ENCODE results near the gene IFNG-AS1. TPM values are rescaled to one million over a fixed set of nuclear protein-coding genes. Genes with fewer than 3 reads are reported as not detected.

Gene IFNG-AS1
- total RNA-seq, 2 donors from 2014 or later = not detected

DNA sequence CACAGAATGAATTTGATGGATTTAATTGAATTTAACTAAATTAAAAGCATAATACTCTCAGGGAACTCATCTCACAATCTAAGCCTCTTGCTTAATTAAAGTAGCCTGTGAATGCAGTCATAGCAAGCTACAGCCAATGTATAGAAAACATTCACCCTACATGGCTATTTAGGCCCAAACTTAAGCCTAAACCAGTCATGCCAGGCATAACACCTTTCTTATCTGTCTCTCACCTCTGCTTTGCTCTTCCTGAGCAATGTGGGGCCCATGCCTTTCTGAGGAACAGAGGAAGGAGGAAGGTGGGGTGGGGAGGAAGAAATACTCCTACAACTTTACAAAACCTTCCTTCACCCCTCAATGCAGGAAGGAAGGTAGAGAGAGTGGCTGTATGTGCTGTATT lies 29.1 kb downstream of the IFNG-AS1 start:
- no peaks in the 10 kb centered on the region for H3K4me1 ChIP-seq (replicated peaks)
- intact Hi-C loops (cut with DNase I) = no loop called here
- H3K9me3 ChIP-seq = no peaks in the 10 kb centered on the region
- no peaks in the 10 kb centered on the region for H3K36me3 ChIP-seq
- DNase-seq (ENCODE audit: low spot score) = no peak
- no peak overlapping the region for H3K4me3 ChIP-seq
- H3K27me3 ChIP-seq (replicated peaks; ENCODE audit: insufficient read depth) = no peaks in the 10 kb centered on the region
- no peak overlapping the region for H3K27ac ChIP-seq
- TF ChIP-seq POLR2AphosphoS5 (IDR thresholded peaks at IDR 0.05) (no peak), POLR2A (IDR thresholded peaks at IDR 0.05) (no peak)
- TF ChIP-seq, protein P1, sequence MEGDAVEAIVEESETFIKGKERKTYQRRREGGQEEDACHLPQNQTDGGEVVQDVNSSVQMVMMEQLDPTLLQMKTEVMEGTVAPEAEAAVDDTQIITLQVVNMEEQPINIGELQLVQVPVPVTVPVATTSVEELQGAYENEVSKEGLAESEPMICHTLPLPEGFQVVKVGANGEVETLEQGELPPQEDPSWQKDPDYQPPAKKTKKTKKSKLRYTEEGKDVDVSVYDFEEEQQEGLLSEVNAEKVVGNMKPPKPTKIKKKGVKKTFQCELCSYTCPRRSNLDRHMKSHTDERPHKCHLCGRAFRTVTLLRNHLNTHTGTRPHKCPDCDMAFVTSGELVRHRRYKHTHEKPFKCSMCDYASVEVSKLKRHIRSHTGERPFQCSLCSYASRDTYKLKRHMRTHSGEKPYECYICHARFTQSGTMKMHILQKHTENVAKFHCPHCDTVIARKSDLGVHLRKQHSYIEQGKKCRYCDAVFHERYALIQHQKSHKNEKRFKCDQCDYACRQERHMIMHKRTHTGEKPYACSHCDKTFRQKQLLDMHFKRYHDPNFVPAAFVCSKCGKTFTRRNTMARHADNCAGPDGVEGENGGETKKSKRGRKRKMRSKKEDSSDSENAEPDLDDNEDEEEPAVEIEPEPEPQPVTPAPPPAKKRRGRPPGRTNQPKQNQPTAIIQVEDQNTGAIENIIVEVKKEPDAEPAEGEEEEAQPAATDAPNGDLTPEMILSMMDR (IDR thresholded peaks at IDR 0.05) = no peak

DNA sequence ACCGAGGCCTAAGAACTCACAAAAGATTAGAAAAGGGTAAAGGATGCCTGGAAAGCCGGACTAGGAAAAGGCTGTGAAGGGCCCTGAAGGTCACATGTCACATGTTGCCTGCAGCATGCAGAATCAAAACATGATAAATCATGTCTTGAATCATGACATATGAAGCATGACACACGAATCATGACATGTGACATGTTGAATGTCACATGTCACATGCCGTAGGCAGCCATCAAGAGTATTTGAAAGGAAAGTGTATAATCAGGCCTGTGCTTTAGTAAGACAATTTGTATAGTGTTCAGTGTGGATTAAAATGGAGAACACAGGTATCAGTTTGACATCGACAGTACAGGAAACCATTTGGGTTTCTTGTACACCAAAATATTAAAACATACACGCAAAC lies 30.8 kb downstream of the IFNG-AS1 start:
- intact Hi-C loops (cut with DNase I) = no loop called here
- no peaks in the 10 kb centered on the region for H3K36me3 ChIP-seq
- no peak overlapping the region for H3K27ac ChIP-seq
- no peaks in the 10 kb centered on the region for H3K9me3 ChIP-seq
- 88% methylated on average over 6 of the region's 6 CpGs for WGBS
- H3K27me3 ChIP-seq (replicated peaks; ENCODE audit: insufficient read depth) = no peaks in the 10 kb centered on the region
- H3K4me3 ChIP-seq = no peak overlapping the region
- TF ChIP-seq, protein P1 (IDR thresholded peaks at IDR 0.05) = no peak
- TF ChIP-seq POLR2AphosphoS5 (IDR thresholded peaks at IDR 0.05) (no peak), POLR2A (IDR thresholded peaks at IDR 0.05) (no peak)
- no peak for DNase-seq (ENCODE audit: low spot score)
- no peaks in the 10 kb centered on the region for H3K4me1 ChIP-seq (replicated peaks)

DNA sequence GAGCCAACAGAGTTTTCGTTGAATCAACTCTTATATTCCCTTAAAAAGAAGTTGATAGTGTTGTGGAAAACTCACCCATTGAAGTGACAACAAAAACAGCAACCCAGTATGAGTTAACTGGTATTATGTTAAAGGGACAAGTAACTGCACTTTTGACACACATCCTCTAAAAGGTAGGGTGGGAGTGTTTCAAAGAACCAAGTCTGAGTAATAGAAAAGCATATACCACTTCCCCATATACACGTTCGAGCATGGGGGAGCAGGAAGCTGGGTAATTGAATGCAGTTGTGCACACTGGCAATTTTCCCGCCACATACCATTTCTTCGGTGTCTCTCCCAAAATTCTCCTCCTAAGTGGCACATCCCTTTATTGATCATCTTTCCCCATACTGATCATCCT lies 31.5 kb downstream of the IFNG-AS1 start:
- no peak for DNase-seq (ENCODE audit: low spot score)
- Histone ChIP-seq H3K36me3 (no peaks in the 10 kb centered on the region), H3K27me3 (replicated peaks; ENCODE audit: insufficient read depth) (no peaks in the 10 kb centered on the region), H3K27ac (no peak overlapping the region), H3K4me3 (no peak overlapping the region), H3K4me1 (replicated peaks) (no peaks in the 10 kb centered on the region), H3K9me3 (no peaks in the 10 kb centered on the region)
- TF ChIP-seq POLR2AphosphoS5 (IDR thresholded peaks at IDR 0.05) = no peak
- TF ChIP-seq POLR2A (IDR thresholded peaks at IDR 0.05) = no peak
- TF ChIP-seq, protein P1 (IDR thresholded peaks at IDR 0.05) = no peak
- intact Hi-C loops (cut with DNase I) = no loop called here
- WGBS = 77% methylated on average over 5 of the region's 5 CpGs

DNA sequence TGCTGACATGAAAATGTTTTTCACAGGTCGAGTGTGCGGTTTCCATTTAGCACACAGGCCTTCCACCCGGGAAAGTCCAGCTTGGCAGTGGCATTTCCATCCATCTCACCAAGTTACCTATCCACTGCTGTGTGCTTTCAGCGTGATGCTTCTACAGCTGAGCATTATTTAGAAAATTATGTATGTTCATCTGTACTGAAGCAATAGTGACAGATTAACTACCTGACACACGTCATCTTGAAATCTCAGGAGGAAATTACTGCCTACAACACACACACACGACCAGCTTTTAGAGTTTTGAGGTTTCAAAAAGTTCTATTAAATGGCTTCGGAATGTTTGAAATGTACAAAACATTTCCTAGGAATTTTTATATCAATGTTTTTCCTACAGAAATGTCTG lies 39.4 kb downstream of the IFNG-AS1 start:
- no peak for DNase-seq (ENCODE audit: low spot score)
- Histone ChIP-seq H3K9me3 (no peaks in the 10 kb centered on the region), H3K27me3 (replicated peaks; ENCODE audit: insufficient read depth) (no peaks in the 10 kb centered on the region), H3K4me1 (replicated peaks) (no peaks in the 10 kb centered on the region), H3K27ac (no peak overlapping the region), H3K4me3 (no peak overlapping the region), H3K36me3 (no peaks in the 10 kb centered on the region)
- TF ChIP-seq POLR2AphosphoS5 (IDR thresholded peaks at IDR 0.05) (no peak), POLR2A (IDR thresholded peaks at IDR 0.05) (no peak)
- TF ChIP-seq, protein P1 (IDR thresholded peaks at IDR 0.05) = no peak
- intact Hi-C loops (cut with DNase I) = no loop called here
- 88% methylated on average over 7 of the region's 7 CpGs for WGBS

DNA sequence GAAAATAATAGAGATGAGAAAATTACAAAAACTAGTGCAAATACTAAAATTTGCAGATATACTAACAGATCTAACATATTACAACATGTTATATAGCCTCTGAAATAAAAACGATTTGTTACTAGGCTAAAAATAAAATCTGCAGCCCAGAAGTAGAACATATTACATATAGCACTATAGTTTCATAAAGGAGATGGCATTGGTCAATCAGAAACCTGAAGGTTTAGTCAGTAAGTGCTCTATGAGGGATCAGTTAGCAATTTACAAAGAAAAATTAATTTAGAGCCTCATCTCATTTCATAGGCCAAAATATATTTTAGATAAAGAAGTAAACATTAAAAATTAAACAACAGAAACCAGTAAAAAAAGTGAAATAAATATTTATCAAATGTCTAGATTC lies 41.0 kb downstream of the IFNG-AS1 start:
- Histone ChIP-seq H3K9me3 (no peaks in the 10 kb centered on the region), H3K4me3 (no peak overlapping the region), H3K4me1 (replicated peaks) (no peaks in the 10 kb centered on the region), H3K27ac (no peak overlapping the region), H3K27me3 (replicated peaks; ENCODE audit: insufficient read depth) (no peaks in the 10 kb centered on the region), H3K36me3 (no peaks in the 10 kb centered on the region)
- intact Hi-C loops (cut with DNase I) = no loop called here
- no peak for DNase-seq (ENCODE audit: low spot score)
- TF ChIP-seq, protein P1 (IDR thresholded peaks at IDR 0.05) = no peak
- TF ChIP-seq POLR2A (IDR thresholded peaks at IDR 0.05) = no peak
- TF ChIP-seq POLR2AphosphoS5 (IDR thresholded peaks at IDR 0.05) = no peak
- 80% methylated on average over 1 of the region's 1 CpG for WGBS
